Spleen (tissue), 7 donors: ENCODE measurements around the gene ADD1.

Source experiments
- POLR2A ChIP-seq, 3 donors: fragments of 450-650 bp; IDR thresholded peaks; one replicate each; pipeline ENCODE4 v1.5.1; 2017; ENCODE audit warnings: antibody characterized with exemption in 3 of 3, mild to moderate bottlenecking in 1 of 3
- POLR2AphosphoS5 ChIP-seq, 3 donors: sonication (generic); formaldehyde crosslinking; IDR thresholded peaks; one replicate each; pipeline ENCODE4 v1.5.1; 2017; ENCODE audit warnings: antibody characterized with exemption in 3 of 3
- TF ChIP-seq, protein P1 (sequence below), 11 experiments: fragments of 200-600 bp in 7 of 11; fragments of 450-650 bp in 4 of 11; sonication (generic) in 4 of 11; IDR thresholded peaks in 8 of 11; conservative IDR thresholded peaks in 3 of 11; 1 replicate in 7 of 11; 2 replicates in 4 of 11; pipeline versions ENCODE4 v1.4.0 to v1.8.0; 2016 to 2021; ENCODE audit warnings: antibody characterized with exemption in 11 of 11, inconsistent platforms in 4 of 11, mild to moderate bottlenecking in 1 of 11
- donor health status: DM: no; HTN: no; CAD: no; lungs with moderate emphysema.
- donor health status: DM: no; HTN: no; CAD: no.
- donor health status: DM: no; HTN: no; CAD: no.

DNA sequence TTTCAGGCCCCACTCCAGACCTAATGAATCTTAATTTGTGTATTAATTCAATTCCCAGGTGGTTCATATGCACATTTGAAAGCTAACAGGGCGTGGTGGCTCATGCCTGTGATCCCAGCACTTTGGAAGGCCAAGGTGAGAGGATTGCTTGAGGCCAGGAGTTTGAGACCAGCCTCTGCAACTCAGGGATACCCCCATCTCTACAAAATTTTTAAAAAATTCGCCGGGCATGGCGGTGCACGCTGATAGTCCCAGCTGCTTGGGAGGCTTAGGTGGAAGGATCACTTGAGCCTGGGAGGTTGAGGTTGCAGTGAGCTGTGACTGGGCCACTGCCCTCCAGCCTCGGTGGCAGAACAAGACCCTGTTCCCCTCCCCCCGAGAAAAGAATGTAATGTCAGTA lies 31.2 kb downstream of the ADD1 start:
- TF ChIP-seq POLR2AphosphoS5 (IDR thresholded peaks at IDR 0.05): no peak
- TF ChIP-seq, protein P1, sequence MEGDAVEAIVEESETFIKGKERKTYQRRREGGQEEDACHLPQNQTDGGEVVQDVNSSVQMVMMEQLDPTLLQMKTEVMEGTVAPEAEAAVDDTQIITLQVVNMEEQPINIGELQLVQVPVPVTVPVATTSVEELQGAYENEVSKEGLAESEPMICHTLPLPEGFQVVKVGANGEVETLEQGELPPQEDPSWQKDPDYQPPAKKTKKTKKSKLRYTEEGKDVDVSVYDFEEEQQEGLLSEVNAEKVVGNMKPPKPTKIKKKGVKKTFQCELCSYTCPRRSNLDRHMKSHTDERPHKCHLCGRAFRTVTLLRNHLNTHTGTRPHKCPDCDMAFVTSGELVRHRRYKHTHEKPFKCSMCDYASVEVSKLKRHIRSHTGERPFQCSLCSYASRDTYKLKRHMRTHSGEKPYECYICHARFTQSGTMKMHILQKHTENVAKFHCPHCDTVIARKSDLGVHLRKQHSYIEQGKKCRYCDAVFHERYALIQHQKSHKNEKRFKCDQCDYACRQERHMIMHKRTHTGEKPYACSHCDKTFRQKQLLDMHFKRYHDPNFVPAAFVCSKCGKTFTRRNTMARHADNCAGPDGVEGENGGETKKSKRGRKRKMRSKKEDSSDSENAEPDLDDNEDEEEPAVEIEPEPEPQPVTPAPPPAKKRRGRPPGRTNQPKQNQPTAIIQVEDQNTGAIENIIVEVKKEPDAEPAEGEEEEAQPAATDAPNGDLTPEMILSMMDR (IDR thresholded peaks at IDR 0.05 in 8 of 11, conservative IDR thresholded peaks at IDR 0.05 in 3 of 11): no peak
- no peak for TF ChIP-seq POLR2A (IDR thresholded peaks at IDR 0.05)
